Kasumi-1 (cell line): ENCODE data around the gene WSB2.

Experiments used
- DNase-seq, 2 experiments: peaks; one replicate each; lab custom pipeline; 2025; lab: John Stamatoyannopoulos, UW

Gene WSB2

DNA sequence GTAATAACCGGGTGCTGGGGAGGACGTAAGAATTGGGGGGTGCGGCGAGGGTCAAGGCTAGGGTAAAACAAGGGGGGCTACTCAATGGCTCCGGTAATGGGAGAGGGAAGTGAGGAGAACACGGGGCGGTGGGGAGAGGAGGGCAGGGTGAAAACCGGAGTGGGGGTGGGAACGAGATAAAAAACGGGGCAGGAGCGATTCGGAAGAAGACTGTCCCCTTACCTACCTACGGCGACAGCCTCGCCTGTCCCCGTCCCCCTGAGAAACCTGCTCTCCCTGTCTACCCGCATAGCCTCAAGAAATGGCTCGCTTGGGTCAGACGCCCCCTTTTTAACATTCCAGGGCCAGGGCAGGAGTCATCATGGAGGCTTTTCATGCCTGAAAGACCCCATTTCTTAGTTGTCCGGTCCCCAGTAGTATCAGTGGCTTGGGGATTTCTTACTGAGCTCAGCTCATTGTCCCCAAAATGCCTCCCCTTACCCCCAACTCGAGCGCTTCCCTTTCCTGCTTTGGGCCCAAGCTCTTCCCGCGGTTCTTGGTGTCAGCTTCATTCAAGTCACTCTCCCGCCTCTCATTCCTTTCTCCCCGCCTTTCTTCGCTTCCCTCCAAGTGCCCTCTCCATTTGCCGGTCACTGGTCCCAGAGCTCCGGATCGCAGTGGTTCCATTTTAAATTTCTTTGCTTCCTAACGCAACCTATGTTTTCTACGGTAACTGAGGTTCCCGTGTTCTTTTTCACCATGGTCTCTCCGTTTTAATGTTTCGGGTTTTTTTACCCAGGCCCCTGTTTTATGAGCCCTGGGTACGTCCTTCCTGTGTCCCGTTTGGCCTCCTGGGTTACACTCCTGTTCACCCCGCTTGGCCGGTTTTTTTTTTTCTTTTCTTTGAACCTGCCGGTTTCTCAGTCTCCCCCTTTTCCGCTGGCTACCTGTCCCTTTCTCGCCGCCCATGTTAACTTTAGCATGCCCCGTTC, 1.2 kb upstream of the WSB2 start:
- DNase-seq, result peak; percentile 60 to 67

DNA sequence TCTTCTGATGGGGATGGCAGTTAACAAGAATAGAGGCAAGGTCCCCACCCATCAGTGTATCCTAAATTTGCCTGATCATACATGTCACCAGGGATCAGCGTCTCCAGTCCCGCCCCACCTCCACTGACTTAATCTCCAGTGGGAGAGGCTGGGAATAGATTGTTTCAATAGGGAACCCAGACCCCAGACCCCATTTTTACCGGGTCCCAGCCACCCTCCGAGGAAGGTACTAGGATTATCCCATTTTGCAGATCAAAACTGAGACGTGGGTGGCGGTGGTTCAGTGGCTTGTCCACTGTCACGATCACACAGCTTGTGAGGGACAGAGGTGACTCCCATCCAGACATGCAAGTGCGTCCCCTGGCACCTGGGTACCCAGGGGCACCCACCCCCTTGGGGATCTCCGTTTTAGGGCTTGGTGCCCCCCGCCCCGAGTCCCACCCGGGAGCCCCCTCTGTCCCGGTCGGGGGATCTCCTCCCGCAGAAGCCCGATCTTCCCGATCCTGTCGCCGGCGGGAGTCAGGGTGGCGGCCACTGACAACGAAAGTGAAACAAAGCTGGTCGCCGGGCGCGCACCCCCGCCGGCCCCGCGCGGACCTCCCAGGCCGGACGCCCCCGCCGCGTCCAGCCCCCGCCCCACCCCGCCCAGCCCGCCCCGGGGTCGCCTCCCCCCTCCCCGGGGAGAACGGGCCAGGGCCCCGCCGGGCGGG, 523 bp downstream of the WSB2 start:
- no peak for DNase-seq

GRCh38 chr12:118059341-118060191, 1.4 kb downstream of the WSB2 start:
- DNase-seq, result no peak

- no peak for DNase-seq
These were observed 2.1 kb downstream of the WSB2 start for GRCh38 chr12:118058881-118059280.

DNA sequence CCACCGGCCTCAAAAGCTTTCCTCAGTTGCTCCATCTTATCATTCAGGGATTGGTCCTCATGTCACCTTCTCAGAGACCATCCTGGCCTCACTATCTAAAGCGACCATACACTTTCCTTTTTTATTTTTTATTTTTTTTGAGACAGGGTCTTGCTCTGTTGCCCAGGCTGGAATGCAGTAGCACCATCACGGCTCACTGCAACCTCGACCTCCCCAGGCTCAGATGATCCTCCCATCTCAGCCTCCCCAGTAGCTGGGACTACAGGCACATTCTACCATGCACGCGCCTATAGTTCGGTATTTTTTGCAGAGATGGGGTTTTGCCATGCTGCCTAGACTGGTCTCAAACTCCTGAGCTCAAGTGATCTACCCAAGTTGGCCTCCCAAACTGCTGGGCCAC, 2.8 kb downstream of the WSB2 start:
- DNase-seq, result no peak

DNA sequence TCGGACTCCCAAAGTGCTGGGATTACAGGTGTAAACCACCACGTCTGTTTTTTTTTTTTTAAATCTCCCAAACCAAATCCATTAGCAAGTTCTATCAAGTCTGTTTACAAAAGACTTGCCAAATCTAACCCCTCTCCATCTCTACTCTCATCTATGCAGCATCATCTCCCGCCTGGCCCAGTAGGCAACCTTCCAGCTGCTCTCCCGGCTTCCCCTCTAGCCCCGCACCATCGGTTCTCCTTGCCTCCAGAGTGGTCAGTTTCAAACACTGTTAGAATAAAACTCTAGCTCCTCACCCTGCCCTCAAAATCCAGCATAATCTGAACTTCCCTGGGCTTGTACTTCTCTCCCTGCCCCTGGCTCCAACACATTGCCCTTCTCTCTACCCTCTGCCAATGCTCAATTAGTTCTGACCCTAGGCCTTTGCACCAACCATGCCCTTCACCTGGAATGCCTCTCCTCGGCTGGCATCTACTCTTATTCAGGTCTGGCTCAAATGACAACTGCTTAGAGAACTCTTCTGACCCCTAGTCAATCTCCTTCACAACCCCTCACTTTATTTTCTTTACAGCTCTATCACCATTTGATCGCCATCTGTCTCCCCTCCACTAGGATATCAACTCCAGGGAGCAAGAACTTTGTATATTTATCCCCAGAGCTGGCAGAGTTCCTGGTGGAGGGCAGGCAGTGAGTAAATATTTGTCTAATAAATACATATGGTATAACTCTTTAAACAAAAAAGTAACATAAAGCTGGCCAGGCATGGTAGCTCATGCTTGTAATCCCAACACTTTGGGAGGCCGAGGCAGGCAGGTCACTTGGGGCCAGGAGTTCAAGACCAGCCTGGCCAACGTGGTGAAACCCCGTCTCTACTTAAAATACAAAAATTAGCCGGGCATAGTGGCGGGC, 4.9 kb downstream of the WSB2 start:
- DNase-seq, result no peak

DNA sequence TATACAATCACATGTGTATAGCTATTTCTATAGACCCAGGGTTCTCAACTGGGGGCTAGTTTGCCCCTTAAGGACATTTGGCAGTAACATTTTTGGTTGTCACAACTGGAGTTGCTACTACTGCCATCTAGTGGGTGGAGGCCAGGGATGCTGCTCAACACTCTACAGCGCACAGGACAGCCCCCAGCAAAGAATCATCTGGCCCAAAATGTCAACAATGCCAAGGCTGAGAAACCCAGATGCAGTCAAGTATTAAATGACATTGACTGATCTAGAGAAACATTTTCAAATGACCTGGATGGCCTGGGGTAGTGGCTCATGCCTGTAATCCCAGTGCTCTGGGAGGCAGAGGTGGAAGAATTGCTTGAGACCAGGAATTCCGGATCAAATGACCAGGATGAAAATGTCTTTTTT, 5.8 kb downstream of the WSB2 start:
- peak; percentile 86 to 91 for DNase-seq

GRCh38 chr12:118053071-118053985, 7.7 kb downstream of the WSB2 start:
- DNase-seq, result no peak

GRCh38 chr12:118052324-118053070, 8.5 kb downstream of the WSB2 start:
- no peak for DNase-seq

- no peak for DNase-seq
These were observed 9.7 kb downstream of the WSB2 start for GRCh38 chr12:118050972-118051910.

DNA sequence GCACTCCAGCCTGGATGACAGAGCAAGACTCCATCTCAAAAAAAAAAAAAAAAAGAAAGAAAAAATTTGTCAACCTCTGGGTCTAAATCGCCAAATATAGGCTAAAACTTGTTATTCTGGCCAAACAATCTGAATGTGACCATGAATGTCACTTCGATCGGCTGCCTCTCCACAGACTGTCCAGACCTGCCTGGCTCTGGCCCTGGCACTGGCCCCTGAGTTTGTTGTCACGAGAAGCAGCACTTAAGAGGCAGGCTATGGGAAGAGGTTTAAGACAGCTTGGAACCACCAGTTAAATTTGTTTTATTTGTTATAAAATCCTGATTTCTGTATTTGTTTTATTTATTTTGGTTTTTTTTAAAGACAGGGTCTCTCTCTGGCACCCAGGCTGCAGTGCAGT, 14.5 kb downstream of the WSB2 start:
- no peak for DNase-seq

- no peak for DNase-seq
These were observed 16.4 kb downstream of the WSB2 start for GRCh38 chr12:118044577-118044976.

DNA sequence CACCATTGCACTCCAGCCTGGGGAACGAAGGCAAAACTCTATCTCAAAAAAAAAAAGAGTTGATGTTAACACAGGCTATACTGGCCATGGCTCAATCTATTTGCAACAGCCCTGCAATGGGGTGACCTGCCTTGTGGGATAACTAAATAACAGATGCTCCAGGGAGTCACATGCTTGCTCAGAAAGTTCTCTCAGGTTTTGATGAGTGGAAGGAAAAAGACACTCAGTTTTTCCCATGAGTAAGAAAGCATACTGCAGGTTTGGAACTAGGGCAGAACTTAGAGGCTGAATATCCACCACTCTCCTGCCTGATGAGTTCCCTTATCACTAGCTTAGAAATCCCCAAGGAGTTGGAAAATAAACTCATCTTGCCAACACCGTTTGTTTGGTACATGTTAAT, 16.9 kb downstream of the WSB2 start:
- DNase-seq, result no peak

- DNase-seq, result no peak
These were observed 18.9 kb downstream of the WSB2 start for GRCh38 chr12:118042091-118042490.

GRCh38 chr12:118038137-118038536, 22.8 kb downstream of the WSB2 start:
- no peak for DNase-seq

- DNase-seq, result no peak
These were observed 24.1 kb downstream of the WSB2 start for GRCh38 chr12:118036672-118037411.
